HG02678 (cell line): ENCODE data around the gene RSPH9.

Source experiments
- ATAC-seq: cut with Tn5 transposase; IDR thresholded peaks from one replicate; pipeline ENCODE4 v1.9.1; 2021; ENCODE audit warnings: mild to moderate bottlenecking, moderate library complexity; ENCODE audit not compliant: unreplicated experiment

RSPH9 gene

GRCh38 chr6:43644940-43645612 lies at the start of gene RSPH9:
Gene RSPH9, plus strand, starts transcription at chr6:43645036. Its CDS starts 63 bp downstream, at chr6:43645099.
- ATAC-seq, result peak; percentile 62

GRCh38 chr6:43600595-43600994 lies 44.2 kb upstream of the RSPH9 start:
- ATAC-seq, result no peak

- ATAC-seq, result no peak
These were observed 40.7 kb upstream of the RSPH9 start for GRCh38 chr6:43604174-43604573.

- ATAC-seq, result no peak
These were observed 38.8 kb upstream of the RSPH9 start for GRCh38 chr6:43606019-43606418.

- no peak for ATAC-seq
These were observed 36.5 kb upstream of the RSPH9 start for GRCh38 chr6:43608310-43608763.

GRCh38 chr6:43608807-43609206 lies 36.0 kb upstream of the RSPH9 start:
- no peak for ATAC-seq

- no peak for ATAC-seq
These were observed 35.4 kb upstream of the RSPH9 start for GRCh38 chr6:43609402-43609801.

- ATAC-seq, result no peak
These were observed 34.4 kb upstream of the RSPH9 start for GRCh38 chr6:43610431-43610830.

GRCh38 chr6:43613721-43614395 lies 31.0 kb upstream of the RSPH9 start:
- no peak for ATAC-seq

- no peak for ATAC-seq
These were observed 30.5 kb upstream of the RSPH9 start for GRCh38 chr6:43614396-43614730.

- no peak for ATAC-seq
These were observed 27.9 kb upstream of the RSPH9 start for GRCh38 chr6:43616725-43617472.

- no peak for ATAC-seq
These were observed 23.6 kb upstream of the RSPH9 start for GRCh38 chr6:43621078-43621835.

- ATAC-seq, result no peak
These were observed 23.0 kb upstream of the RSPH9 start for GRCh38 chr6:43621836-43622180.

- no peak for ATAC-seq
These were observed 22.3 kb upstream of the RSPH9 start for GRCh38 chr6:43622541-43622940.

- ATAC-seq, result no peak
These were observed 20.7 kb upstream of the RSPH9 start for GRCh38 chr6:43623880-43624785.

GRCh38 chr6:43624786-43625288 lies 20.0 kb upstream of the RSPH9 start:
- ATAC-seq, result no peak

GRCh38 chr6:43625393-43625992 lies 19.3 kb upstream of the RSPH9 start:
- no peak for ATAC-seq

GRCh38 chr6:43627008-43627825 lies 17.6 kb upstream of the RSPH9 start:
- ATAC-seq, result no peak
